IMR-90 (cell line): ENCODE results near the gene OSBPL8. TPM values are rescaled to one million over a fixed set of nuclear protein-coding genes. Genes with fewer than 3 reads are reported as not detected.

Source experiments
- ATAC-seq: fragments of 200-7000 bp; cut with Tn5 transposase; 2 replicates; pipeline ENCODE4 v1.9.1; 2020; ENCODE audit warnings: low read depth, mild to moderate bottlenecking, moderate library complexity
- BruUV-seq: library from RNA; stranded (reverse); fragments of 400-500 nt; replicated peaks from 2 replicates; lab custom pipeline; 2021; lab: Mats Ljungman, UMichigan
- CTCF ChIA-PET: fragments of 300-600 bp; formaldehyde crosslinking; extraction: SDS; loops from one replicate; lab custom pipeline; 2021; ENCODE audit warnings: antibody characterized with exemption; lab: Yijun Ruan, JAX
- POLR2A ChIA-PET: fragments of 300-600 bp; sonication (Branson Sonifier 250); formaldehyde crosslinking; loops from one replicate; lab custom pipeline; 2022; ENCODE audit warnings: antibody characterized with exemption; ENCODE audit not compliant: unreplicated experiment; lab: Charles Lee
- DNase-seq: peaks from one replicate; pipeline ENCODE4 v3.0.0; 2013
- H2AFZ ChIP-seq: replicated peaks from 2 replicates; pipeline ENCODE3; 2013; ENCODE audit warnings: low read length, mild to moderate bottlenecking; ENCODE audit not compliant: poor library complexity
- H2AK5ac ChIP-seq: 2 replicates; pipeline ENCODE4 v1.6.1; 2013; ENCODE audit warnings: low read depth, low read length, inconsistent platforms
- H2AK9ac ChIP-seq: replicated peaks from 2 replicates; pipeline ENCODE3; 2013; ENCODE audit warnings: mild to moderate bottlenecking, low read depth, low read length, moderate library complexity; ENCODE audit not compliant: poor library complexity
- H2BK120ac ChIP-seq: 2 replicates; pipeline ENCODE4 v1.6.1; 2013; ENCODE audit warnings: low read depth, low read length, inconsistent platforms
- H2BK15ac ChIP-seq: 3 replicates; pipeline ENCODE4 v1.6.1; 2013; ENCODE audit warnings: low read depth, low read length, inconsistent platforms
- H2BK20ac ChIP-seq: 2 replicates; pipeline ENCODE4 v1.6.1; 2013; ENCODE audit warnings: low read depth, mild to moderate bottlenecking, inconsistent platforms, low read length, moderate library complexity
- H2BK5ac ChIP-seq: 2 replicates; pipeline ENCODE4 v1.6.1; 2013; ENCODE audit warnings: mild to moderate bottlenecking, low read depth, low read length, inconsistent platforms; ENCODE audit not compliant: poor library complexity, severe bottlenecking
- H3K14ac ChIP-seq: replicated peaks from 2 replicates; pipeline ENCODE4 v1.6.1; 2013; ENCODE audit warnings: low read depth, low read length, inconsistent platforms
- H3K18ac ChIP-seq: 2 replicates; pipeline ENCODE4 v1.6.1; 2013; ENCODE audit warnings: low read depth, low read length, control low read depth
- H3K23ac ChIP-seq: 2 replicates; pipeline ENCODE4 v1.6.1; 2013; ENCODE audit warnings: low read depth, low read length, inconsistent platforms
- H3K27ac ChIP-seq: 2 replicates; pipeline ENCODE4 v1.5.1; 2013; ENCODE audit warnings: mild to moderate bottlenecking, control low read depth, low read length; ENCODE audit not compliant: insufficient read depth
- H3K27me3 ChIP-seq: 2 replicates; pipeline ENCODE4 v1.6.1; 2013; ENCODE audit warnings: low read length; ENCODE audit not compliant: control insufficient read depth, insufficient read depth
- H3K36me3 ChIP-seq: 2 replicates; pipeline ENCODE4 v1.6.1; 2013; ENCODE audit warnings: low read length, mixed read lengths; ENCODE audit not compliant: control insufficient read depth, insufficient read depth
- H3K4ac ChIP-seq: 2 replicates; pipeline ENCODE4 v1.6.1; 2013; ENCODE audit warnings: low read depth, low read length, inconsistent platforms
- H3K4me1 ChIP-seq: 2 replicates; pipeline ENCODE4 v1.6.1; 2013; ENCODE audit warnings: low read length, mixed read lengths; ENCODE audit not compliant: control insufficient read depth, insufficient read depth
- H3K4me2 ChIP-seq: 2 replicates; pipeline ENCODE4 v1.6.1; 2013; ENCODE audit warnings: low read depth, mild to moderate bottlenecking, control low read depth, low read length, moderate library complexity
- H3K4me3 ChIP-seq: 2 replicates; pipeline ENCODE4 v1.5.1; 2013; ENCODE audit warnings: low read depth, mild to moderate bottlenecking, control low read depth, low read length, moderate library complexity; ENCODE audit not compliant: insufficient read depth
- H3K56ac ChIP-seq: 2 replicates; pipeline ENCODE4 v1.6.1; 2013; ENCODE audit warnings: low read length, inconsistent platforms; ENCODE audit not compliant: insufficient read depth; ENCODE audit errors: extremely low read depth
- H3K79me1 ChIP-seq, 2 experiments: 2 replicates each; pipeline ENCODE4 v1.6.1; 2013; ENCODE audit warnings: low read length in 2 of 2, inconsistent platforms in 1 of 2, low read depth in 1 of 2
- H3K9ac ChIP-seq: 2 replicates; pipeline ENCODE4 v1.6.1; 2013; ENCODE audit warnings: low read depth, low read length, control low read depth
- H3K9me1 ChIP-seq: 2 replicates; pipeline ENCODE4 v1.6.1; 2013; ENCODE audit warnings: low read length, inconsistent platforms; ENCODE audit not compliant: insufficient read depth
- H3K9me3 ChIP-seq: 2 replicates; pipeline ENCODE4 v1.6.1; 2013; ENCODE audit warnings: low read length; ENCODE audit not compliant: control insufficient read depth, insufficient read depth
- H4K20me1 ChIP-seq: 2 replicates; pipeline ENCODE4 v1.6.1; 2013; ENCODE audit warnings: low read length, inconsistent platforms; ENCODE audit not compliant: insufficient read depth
- H4K5ac ChIP-seq: 2 replicates; pipeline ENCODE4 v1.6.1; 2013; ENCODE audit warnings: mild to moderate bottlenecking, low read depth, low read length, control low read depth
- H4K8ac ChIP-seq, 2 experiments: 2 replicates each; pipeline ENCODE4 v1.6.1; 2013; ENCODE audit warnings: low read depth in 2 of 2, low read length in 2 of 2, control low read depth in 1 of 2, inconsistent platforms in 1 of 2
- H4K91ac ChIP-seq: 2 replicates; pipeline ENCODE4 v1.6.1; 2013; ENCODE audit warnings: low read depth, low read length, inconsistent platforms; ENCODE audit not compliant: insufficient read depth
- CEBPB ChIP-seq: IDR thresholded peaks from 2 replicates; pipeline ENCODE4 v1.6.1; 2012; ENCODE audit warnings: low read depth, low read length, improper control_type of control experiment
- MAZ ChIP-seq: IDR thresholded peaks from 2 replicates; pipeline ENCODE4 v1.6.1; 2012; ENCODE audit warnings: low read depth, mild to moderate bottlenecking, low read length, improper control_type of control experiment, moderate library complexity, borderline replicate concordance
- WGBS, 2 experiments: methylation state at CpG; one replicate each; pipeline versions ENCODE4 v1.1.5 to v1.1.7; 2013; ENCODE audit warnings: missing lambda C conversion rate in 2 of 2; ENCODE audit not compliant: insufficient read length in 1 of 2; ENCODE audit errors: extremely low coverage in 2 of 2; 5-methylcytosine and 5-hydroxymethylcytosine counted together
- dilution Hi-C: fragments of 300-500 bp; cut with HindIII; formaldehyde crosslinking; loops from one replicate; pipeline ENCODE4 v1.14.3; 2018; ENCODE audit warnings: low sequenced_read_pairs; ENCODE audit not compliant: unreplicated experiment
- in situ Hi-C: fragments of 300-500 bp; cut with MboI; formaldehyde crosslinking; loops from 3 replicates; pipeline ENCODE4 v1.14.3; 2019; ENCODE audit warnings: low sequenced_read_pairs, inconsistent platforms, mixed read lengths
- intact Hi-C: fragments of 100-400 bp; cut with micrococcal nuclease; formaldehyde crosslinking; loops from 2 replicates; pipeline ENCODE4 v1.10.0; 2022
- polyA plus RNA-seq, 3 experiments: library from polyadenylated mRNA; depleted of rRNA; stranded (reverse); fragments of >200 nt; gene quantifications; 2 replicates each; pipeline ENCODE4 v1.2.3, GENCODE V29; 2012; ENCODE audit warnings: low replicate concordance in 1 of 3
- total RNA-seq: library from RNA; depleted of rRNA; stranded (reverse); fragments of >200 nt; gene quantifications from 2 replicates; pipeline ENCODE4 v1.2.3, GENCODE V29; 2012
- TF ChIP-seq, protein P1 (sequence below): fragments of 150-350 bp; IDR thresholded peaks from 2 replicates; pipeline ENCODE4 v1.6.1; 2016; ENCODE audit warnings: low read depth, mild to moderate bottlenecking, low read length, moderate library complexity, borderline replicate concordance

Gene OSBPL8
- total and polyA plus RNA-seq, 2 of the 4 experiments (the other 2 are of a cell fraction): 17.8 to 24.2 TPM

DNA sequence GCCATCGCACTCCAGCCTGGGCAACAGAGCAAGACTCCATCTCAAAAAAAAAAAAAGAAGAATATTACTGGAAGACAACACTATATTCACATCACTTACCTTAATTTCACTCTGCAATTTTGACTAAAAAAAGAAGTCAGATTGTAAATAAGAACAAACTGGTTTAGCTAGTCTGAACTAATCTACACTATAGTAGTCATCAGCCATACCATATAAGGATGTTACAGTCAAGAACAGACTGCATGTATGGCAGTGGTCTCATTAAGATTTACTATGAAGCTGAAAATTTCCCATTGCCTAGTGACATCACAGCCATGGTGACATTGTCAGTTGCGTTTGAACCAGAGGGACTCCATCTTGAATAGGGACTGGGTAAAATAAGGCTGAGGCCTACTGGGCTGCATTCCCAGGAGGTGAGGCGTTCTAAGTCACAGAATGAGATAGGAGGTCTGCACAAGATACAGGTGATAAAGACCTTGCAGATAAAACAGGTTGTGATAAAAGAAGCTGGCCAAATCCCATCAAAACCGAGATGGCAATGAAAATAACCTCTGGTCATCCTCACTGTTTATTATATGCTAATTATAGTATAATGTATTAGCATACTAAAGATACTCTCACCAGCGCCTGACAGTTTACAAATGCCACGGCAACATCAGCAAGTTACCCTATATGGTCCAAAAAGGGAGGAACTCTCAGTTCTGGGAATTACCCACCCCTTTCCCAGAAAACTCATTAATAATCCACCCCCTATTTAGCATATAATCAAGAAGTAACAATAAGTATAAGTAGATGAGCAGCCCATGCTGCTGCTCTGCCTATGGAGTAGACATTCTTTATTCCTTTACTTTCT, 51.2 kb downstream of the OSBPL8 start (continued):
- TF ChIP-seq, protein P1, sequence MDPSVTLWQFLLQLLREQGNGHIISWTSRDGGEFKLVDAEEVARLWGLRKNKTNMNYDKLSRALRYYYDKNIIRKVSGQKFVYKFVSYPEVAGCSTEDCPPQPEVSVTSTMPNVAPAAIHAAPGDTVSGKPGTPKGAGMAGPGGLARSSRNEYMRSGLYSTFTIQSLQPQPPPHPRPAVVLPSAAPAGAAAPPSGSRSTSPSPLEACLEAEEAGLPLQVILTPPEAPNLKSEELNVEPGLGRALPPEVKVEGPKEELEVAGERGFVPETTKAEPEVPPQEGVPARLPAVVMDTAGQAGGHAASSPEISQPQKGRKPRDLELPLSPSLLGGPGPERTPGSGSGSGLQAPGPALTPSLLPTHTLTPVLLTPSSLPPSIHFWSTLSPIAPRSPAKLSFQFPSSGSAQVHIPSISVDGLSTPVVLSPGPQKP: no peak

DNA sequence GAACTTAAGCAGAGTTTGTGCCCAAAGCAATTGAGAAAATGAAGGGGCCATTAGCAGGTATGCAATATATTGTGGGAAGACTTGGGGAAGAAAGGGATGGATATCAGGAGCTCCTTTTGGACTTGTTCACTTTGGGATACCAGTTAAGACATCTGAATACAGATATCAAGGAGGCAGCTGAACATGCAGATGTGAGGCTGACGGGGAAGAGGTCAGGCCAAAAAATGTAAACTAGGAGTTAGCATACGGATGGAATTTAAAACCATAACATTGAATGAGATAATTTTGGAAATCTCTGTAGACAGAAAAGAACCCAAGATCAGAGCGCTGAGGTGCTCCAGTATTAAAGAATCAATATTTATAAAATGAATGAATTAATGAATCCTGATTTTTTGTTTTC, 53.4 kb downstream of the OSBPL8 start:
- POLR2A ChIA-PET: interaction anchor here (0.5 kb wide), 1 partner anchor 20 kb away, joined by 5 read pairs; no protein-coding TSS in a partner anchor
- H3K14ac ChIP-seq: no peak overlapping the region
- in situ Hi-C loops: no loop called here
- H3K18ac ChIP-seq: no peak overlapping the region
- no peak overlapping the region for H2AK5ac ChIP-seq
- no TSS peak for BruUV-seq
- H3K27ac ChIP-seq: no peak overlapping the region
- H4K91ac ChIP-seq: no peak overlapping the region
- H3K27me3 ChIP-seq: no peaks in the 10 kb centered on the region
- H3K56ac ChIP-seq: no peak overlapping the region
- no peak overlapping the region for H2BK120ac ChIP-seq
- H3K4me2 ChIP-seq: no peak overlapping the region
- no peak overlapping the region for H3K4ac ChIP-seq
- no peak overlapping the region for H2AK9ac ChIP-seq
- 0 out of 2 replicates have a peak, but pooled peaks cover 2% of the 10 kb centered on the region for H3K9me3 ChIP-seq
- no peak overlapping the region for H2BK15ac ChIP-seq
- intact Hi-C loops: no loop called here
- DNase-seq (peak; percentile 55), ATAC-seq (peak; percentile 82)
- CTCF ChIA-PET: no interaction called here
- peaks cover 4% of the 10 kb centered on the region; the same call in 1 of the 2 replicates for H4K20me1 ChIP-seq
- H3K4me3 ChIP-seq: no peak overlapping the region
- peaks cover 2% of the 10 kb centered on the region; the same call in 1 of the 2 replicates for H3K4me1 ChIP-seq
- no peak overlapping the region for H2BK5ac ChIP-seq
- H2BK20ac ChIP-seq: no peak overlapping the region
- H3K9ac ChIP-seq: no peak overlapping the region
- no peak overlapping the region for H2AFZ ChIP-seq
- peaks cover 32 to 41% of the 10 kb centered on the region in 2 experiments for H3K79me1 ChIP-seq
- peaks cover 11% of the 10 kb centered on the region for H3K9me1 ChIP-seq
- H3K23ac ChIP-seq: peak overlapping the region; percentile 45; the same call in 1 of the 2 replicates
- WGBS, 2 experiments: no CpG with 5 or more reads among the region's 3 CpGs
- dilution Hi-C loops: no loop called here
- H4K5ac ChIP-seq: no peak overlapping the region
- no peak for TF ChIP-seq CEBPB
- no peak for TF ChIP-seq MAZ
- H3K36me3 ChIP-seq: no peaks in the 10 kb centered on the region
- no peak overlapping the region for H4K8ac ChIP-seq
